Ishikawa (cell line): Measurements from ENCODE around the gene PTPRQ.

Source experiments
- CEBPB ChIP-seq: IDR thresholded peaks from 2 replicates; pipeline ENCODE4 v1.6.1; 2012
- CREB1 ChIP-seq: IDR thresholded peaks from 2 replicates; pipeline ENCODE4 v1.6.1; 2012; ENCODE audit warnings: low read depth
- EGR1 ChIP-seq: IDR thresholded peaks from 2 replicates; pipeline ENCODE4 v1.6.1; 2012
- EP300 ChIP-seq: IDR thresholded peaks from 2 replicates; pipeline ENCODE4 v1.6.1; 2012; ENCODE audit warnings: borderline replicate concordance
- FOXM1 ChIP-seq: IDR thresholded peaks from 2 replicates; pipeline ENCODE4 v1.6.1; 2012; ENCODE audit warnings: low read depth, borderline replicate concordance
- NFIC ChIP-seq: IDR thresholded peaks from 2 replicates; pipeline ENCODE4 v1.6.1; 2012
- RAD21 ChIP-seq: IDR thresholded peaks from 2 replicates; pipeline ENCODE4 v1.6.1; 2012; ENCODE audit warnings: low read depth
- REST ChIP-seq: IDR thresholded peaks from 2 replicates; pipeline ENCODE4 v1.6.1; 2012; ENCODE audit warnings: low read depth, mild to moderate bottlenecking
- TAF1 ChIP-seq: IDR thresholded peaks from 2 replicates; pipeline ENCODE4 v1.6.1; 2012; ENCODE audit warnings: low read depth, mild to moderate bottlenecking
- TCF12 ChIP-seq: IDR thresholded peaks from 2 replicates; pipeline ENCODE4 v1.6.1; 2012; ENCODE audit warnings: low read depth
- TEAD4 ChIP-seq: IDR thresholded peaks from 2 replicates; pipeline ENCODE4 v1.6.1; 2012
- USF1 ChIP-seq: IDR thresholded peaks from 2 replicates; pipeline ENCODE4 v1.6.1; 2012
- YY1 ChIP-seq: IDR thresholded peaks from 2 replicates; pipeline ENCODE4 v1.6.1; 2012; ENCODE audit warnings: low read depth
- ZBTB7A ChIP-seq: IDR thresholded peaks from 2 replicates; pipeline ENCODE4 v1.6.1; 2012; ENCODE audit warnings: low read depth
- TF ChIP-seq, protein P1 (sequence below): IDR thresholded peaks from 2 replicates; pipeline ENCODE4 v1.6.1; 2012

PTPRQ gene

DNA sequence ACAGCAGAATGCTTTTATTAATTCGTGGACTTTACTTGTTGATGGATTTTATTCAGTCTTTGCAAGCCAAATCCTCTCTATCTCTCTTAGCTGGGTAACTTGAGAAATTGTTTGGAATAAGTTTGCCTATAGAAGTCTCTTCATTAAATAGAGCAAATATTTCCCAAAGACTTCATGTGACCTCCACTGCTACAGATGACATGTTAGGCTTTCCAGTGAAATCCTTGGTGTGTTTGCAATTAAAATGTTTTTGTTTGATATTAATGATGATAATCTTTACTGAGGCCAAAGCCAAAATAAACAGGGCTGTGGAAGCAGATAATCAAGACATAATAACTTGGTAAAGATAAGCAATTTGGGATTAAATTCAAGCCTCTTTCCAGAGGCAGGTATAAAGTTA lies 267.8 kb downstream of the PTPRQ start:
- TF ChIP-seq, protein P1, sequence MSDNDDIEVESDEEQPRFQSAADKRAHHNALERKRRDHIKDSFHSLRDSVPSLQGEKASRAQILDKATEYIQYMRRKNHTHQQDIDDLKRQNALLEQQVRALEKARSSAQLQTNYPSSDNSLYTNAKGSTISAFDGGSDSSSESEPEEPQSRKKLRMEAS, result no peak
- TF ChIP-seq EP300, result no peak
- no peak for TF ChIP-seq TAF1
- no peak for TF ChIP-seq REST
- no peak for TF ChIP-seq NFIC
- TF ChIP-seq TEAD4, result no peak

DNA sequence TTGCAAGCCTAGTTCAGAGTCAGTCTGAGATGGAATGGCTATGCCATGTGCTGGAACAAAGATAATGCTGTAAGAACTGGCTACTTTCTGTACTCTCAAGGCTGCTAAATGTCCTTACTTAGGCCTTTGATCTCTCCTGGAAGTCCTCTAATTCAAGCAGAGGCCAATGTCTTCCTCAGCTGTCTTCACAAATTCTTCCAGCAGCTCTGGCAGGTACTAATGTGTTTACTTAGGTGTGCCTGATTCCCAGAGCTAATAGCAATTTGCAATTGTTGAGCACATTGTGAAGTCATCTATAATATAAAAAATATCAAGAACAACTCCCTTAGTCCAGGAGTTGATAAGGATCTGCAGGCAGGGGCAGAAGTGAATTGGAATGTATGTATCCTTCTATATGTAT lies 268.8 kb downstream of the PTPRQ start:
- TF ChIP-seq EP300, result no peak
- TF ChIP-seq TCF12, result no peak
- TF ChIP-seq REST, result no peak
- TF ChIP-seq FOXM1, result no peak
- no peak for TF ChIP-seq EGR1
- no peak for TF ChIP-seq ZBTB7A
- TF ChIP-seq USF1, result no peak
- TF ChIP-seq RAD21, result no peak

DNA sequence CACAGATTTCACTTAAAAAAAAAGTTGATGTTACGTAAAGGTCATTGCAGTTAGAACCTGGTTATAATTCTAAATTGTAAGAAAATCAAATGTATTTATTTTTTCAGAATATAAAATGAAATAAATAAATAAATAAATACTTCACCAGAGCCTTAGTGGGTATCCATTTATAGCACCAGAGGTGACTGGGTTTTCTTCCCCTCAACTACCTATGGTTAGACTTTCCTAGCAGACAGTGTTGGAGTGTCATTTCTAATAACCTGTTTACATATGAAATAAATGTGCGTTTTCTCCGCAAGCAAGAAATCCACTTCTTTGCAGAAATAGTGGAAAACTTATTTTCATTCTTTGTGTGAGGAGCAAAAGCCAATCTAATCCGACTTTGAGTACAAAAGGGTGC lies 269.4 kb downstream of the PTPRQ start:
- TF ChIP-seq EP300, result no peak
- no peak for TF ChIP-seq RAD21
- TF ChIP-seq CEBPB, result no peak
- no peak for TF ChIP-seq TCF12
- TF ChIP-seq, protein P1, result no peak
- TF ChIP-seq FOXM1, result no peak
- TF ChIP-seq ZBTB7A, result no peak
- no peak for TF ChIP-seq TAF1
- TF ChIP-seq USF1, result no peak
- no peak for TF ChIP-seq YY1
- no peak for TF ChIP-seq CREB1
- TF ChIP-seq TEAD4, result no peak
- TF ChIP-seq NFIC, result no peak

- no peak for TF ChIP-seq YY1
- no peak for TF ChIP-seq USF1
- TF ChIP-seq TEAD4, result no peak
- TF ChIP-seq TAF1, result no peak
- TF ChIP-seq RAD21, result no peak
- no peak for TF ChIP-seq CREB1
- TF ChIP-seq CEBPB, result no peak
- no peak for TF ChIP-seq REST
- TF ChIP-seq TCF12, result no peak
- no peak for TF ChIP-seq EGR1
- TF ChIP-seq EP300, result no peak
- TF ChIP-seq NFIC, result no peak
- TF ChIP-seq FOXM1, result no peak
- TF ChIP-seq, protein P1, result no peak
Measured at GRCh38 chr12:80714055-80714454, 270.0 kb downstream of the PTPRQ start.
